H1 (cell line): ENCODE measurements around the gene TMEM156. TPM values are rescaled to one million over a fixed set of nuclear protein-coding genes. Genes with fewer than 3 reads are reported as not detected.

Experiments
- MAFK ChIP-seq: IDR thresholded peaks from 2 replicates; pipeline ENCODE4 v1.6.1; 2012; ENCODE audit warnings: low read depth, mild to moderate bottlenecking, improper control_type of control experiment, low read length
- SIN3A ChIP-seq, 2 experiments: IDR thresholded peaks in 1 of 2; conservative IDR thresholded peaks in 1 of 2; 2 replicates each; pipeline ENCODE4 v1.6.1; 2011 to 2012; ENCODE audit warnings: low read length in 2 of 2, improper control_type of control experiment in 1 of 2, low read depth in 1 of 2, mild to moderate bottlenecking in 1 of 2
- TAF7 ChIP-seq: optimal IDR thresholded peaks from 2 replicates; pipeline ENCODE3; 2011; ENCODE audit warnings: low read depth, mild to moderate bottlenecking, inconsistent platforms, low read length, moderate library complexity, borderline replicate concordance
- polyA plus RNA-seq, 7 experiments: library from polyadenylated mRNA; depleted of rRNA in 3 of 7; stranded (reverse) in 5 of 7; unstranded in 2 of 7; fragments of >200 nt in 5 of 7; fragments of 200-250 nt in 2 of 7; gene quantifications; 1 replicate in 5 of 7; 2 replicates in 1 of 7; 4 replicates in 1 of 7; pipeline versions ENCODE4 v1.2.1 to v1.2.3, GENCODE V29; 2011 to 2013; ENCODE audit warnings: missing spikeins in 2 of 7, mixed read lengths in 2 of 7
- total RNA-seq: library from RNA; stranded (reverse); fragmentation: NEBNext Ultra II Directional; extraction: Animal tissue kit (Norgen Biotek cat#: 25700); gene quantifications from 2 replicates; pipeline ENCODE4 v1.2.1, GENCODE V29; 2021

Gene TMEM156
- total and polyA plus RNA-seq, 2 of the 8 experiments (the other 6 are each of a cell fraction or from before 2014, with no cell fraction given), result not detected

DNA sequence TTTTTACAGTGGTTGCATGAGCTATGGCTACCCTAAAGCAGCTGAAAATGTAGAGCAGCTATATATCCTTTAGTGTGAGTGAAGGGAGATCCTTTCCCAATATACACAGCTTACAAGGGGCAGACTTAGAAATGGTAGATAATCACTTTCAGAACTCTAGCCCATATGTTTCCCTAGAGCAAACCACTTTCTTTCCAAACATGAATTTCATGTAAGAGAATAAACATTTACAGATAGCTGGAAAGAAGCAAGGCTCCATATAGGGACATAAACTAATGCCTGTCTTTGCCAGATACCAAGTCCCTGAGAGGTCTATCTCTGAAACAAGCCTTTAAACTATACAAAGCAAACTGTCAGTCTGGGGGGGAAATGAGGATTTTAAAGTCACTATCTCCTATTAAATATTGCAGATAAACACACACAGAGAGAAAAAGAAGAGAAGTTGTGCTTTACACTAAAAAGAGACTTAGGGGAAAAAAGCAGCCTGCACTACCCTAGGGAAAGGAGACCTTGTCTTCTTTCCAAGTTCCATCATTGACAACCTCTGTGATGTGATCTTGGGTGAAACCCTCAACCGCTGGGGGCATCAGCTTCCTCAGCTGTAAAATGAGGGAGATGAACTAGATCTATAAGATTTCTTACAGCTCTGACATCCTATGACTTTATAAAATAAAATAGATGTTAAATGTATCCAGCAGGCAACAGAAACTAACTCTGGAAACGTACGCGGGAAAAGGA is 73.6 kb downstream of the TMEM156 start (continued):
- no peak for TF ChIP-seq SIN3A (conservative IDR thresholded peaks at IDR 0.05 in 1 of 2, IDR thresholded peaks at IDR 0.05 in 1 of 2; ENCODE audit: low read depth in 1 of 2, low read length in 2 of 2)
- TF ChIP-seq MAFK, result no peak
- no peak for TF ChIP-seq TAF7
- TF ChIP-seq, all 59 proteins: peak for 0
